Suppressor macrophage (primary cell): ENCODE results near the gene GTF3C6.
A peak's percentile ranks its signal among the peaks of the same experiment; 100 is the strongest.
"Not testable (repeated sequence)": the region's sequence is repeated elsewhere in the genome, so short reads cannot be mapped to it uniquely, and the experiment has no call there.

Source experiments
- DNase-seq, 4 experiments: peaks; one replicate each; pipeline ENCODE4 v3.0.0-alpha.2; 2020 to 2022
- total RNA-seq, 17 experiments: gene quantifications; one replicate each; lab custom pipeline; 2026; ENCODE audit warnings: mixed read lengths in 6 of 17, inconsistent platforms in 3 of 17; lab: John Stamatoyannopoulos, UW

GTF3C6 gene
- total RNA-seq: 30.8 to 71.0 (median 53.6) reads per million in 17 experiments

- DNase-seq: peak; percentile 96 to 99 (median 98)
Observed at GRCh38 chr6:110958329-110959192, at the start of gene GTF3C6. Gene GTF3C6, plus strand, starts transcription at chr6:110958706. Its CDS starts 64 bp downstream, at chr6:110958770.

- DNase-seq: no peak
Observed at GRCh38 chr6:110930781-110931180, 27.7 kb upstream of the GTF3C6 start.

- peak in 2 of 4 experiments; percentile 56 to 69 for DNase-seq
Observed at GRCh38 chr6:110933912-110934311, 24.6 kb upstream of the GTF3C6 start.

GRCh38 chr6:110934381-110934898, 24.1 kb upstream of the GTF3C6 start:
- DNase-seq: peak in 3 of 4 experiments; percentile 21 to 32 (median 22)

- no peak for DNase-seq
Observed at GRCh38 chr6:110935171-110935570, 23.3 kb upstream of the GTF3C6 start.

- peak; percentile 70 to 89 (median 84) for DNase-seq
Observed at GRCh38 chr6:110938171-110938570, 20.3 kb upstream of the GTF3C6 start.

GRCh38 chr6:110939429-110940200, 18.9 kb upstream of the GTF3C6 start:
- no peak for DNase-seq

- DNase-seq: peak; percentile 69 to 94 (median 84)
Observed at GRCh38 chr6:110944681-110945151, 13.8 kb upstream of the GTF3C6 start.

- no peak for DNase-seq
Observed at GRCh38 chr6:110946498-110946897, 12.0 kb upstream of the GTF3C6 start.

- peak in 3 of 4 experiments; percentile 26 to 79 (median 70) for DNase-seq
Observed at GRCh38 chr6:110949679-110950285, 8.7 kb upstream of the GTF3C6 start.

- DNase-seq: no peak
Observed at GRCh38 chr6:110950440-110950839, 8.1 kb upstream of the GTF3C6 start.

GRCh38 chr6:110951008-110951407, 7.5 kb upstream of the GTF3C6 start:
- no peak for DNase-seq

GRCh38 chr6:110951986-110952794, 6.3 kb upstream of the GTF3C6 start:
- DNase-seq: no peak

GRCh38 chr6:110953633-110954303, 4.7 kb upstream of the GTF3C6 start:
- no peak for DNase-seq

- DNase-seq: no peak
Observed at GRCh38 chr6:110960014-110960390, 1.5 kb downstream of the GTF3C6 start.

- not testable (repeated sequence) for DNase-seq
Observed at GRCh38 chr6:110962636-110963035, 4.1 kb downstream of the GTF3C6 start.

- no peak for DNase-seq
Observed at GRCh38 chr6:110965629-110966229, 7.2 kb downstream of the GTF3C6 start.

GRCh38 chr6:110968661-110969060, 10.2 kb downstream of the GTF3C6 start:
- DNase-seq: not testable (repeated sequence)

- DNase-seq: peak; percentile 41 to 77 (median 72)
Observed at GRCh38 chr6:110971468-110971867, 13.0 kb downstream of the GTF3C6 start.

- no peak for DNase-seq
Observed at GRCh38 chr6:110976575-110976974, 18.1 kb downstream of the GTF3C6 start.
